GM12878 (cell line): ENCODE measurements around the gene ARAP1. TPM values are rescaled to one million over a fixed set of nuclear protein-coding genes. Genes with fewer than 3 reads are reported as not detected.

Experiments used
- ATAC-seq: fragments of 200-7000 bp; cut with Tn5 transposase; 3 replicates; pipeline ENCODE4 v1.9.1; 2020; ENCODE audit warnings: mild to moderate bottlenecking, moderate library complexity
- BruUV-seq: library from RNA; stranded (reverse); fragments of 400-500 nt; replicated peaks from 2 replicates; lab custom pipeline; 2021; lab: Mats Ljungman, UMichigan
- CTCF ChIA-PET: fragments of 300-600 bp; sonication (Branson Sonifier 250); formaldehyde crosslinking; extraction: SDS; loops from one replicate; lab custom pipeline; 2021; ENCODE audit warnings: inconsistent platforms; lab: Yijun Ruan, JAX
- POLR2A ChIA-PET: fragments of 350-600 bp; formaldehyde crosslinking; extraction: SDS; loops from one replicate; lab custom pipeline; 2021; ENCODE audit warnings: inconsistent platforms; lab: Charles Lee
- RAD21 ChIA-PET: fragments of 300-600 bp; sonication (Branson Sonifier 250); formaldehyde crosslinking; loops from one replicate; lab custom pipeline; 2023; ENCODE audit warnings: antibody characterized with exemption; ENCODE audit not compliant: unreplicated experiment; lab: Charles Lee
- SMC1A ChIA-PET: fragments of 300-600 bp; sonication (Branson Sonifier 250); formaldehyde crosslinking; loops from one replicate; lab custom pipeline; 2023; ENCODE audit not compliant: unreplicated experiment, uncharacterized antibody; lab: Charles Lee
- DNase-seq: peaks from one replicate; pipeline ENCODE4 v3.0.0-alpha.2; 2011; ENCODE audit warnings: low read depth, low spot score
- FAIRE-seq: peaks from 3 replicates; lab custom pipeline; 2011; peaks lifted over from hg19 to GRCh38; lab: Jason Lieb, UNC
- H2AFZ ChIP-seq: 2 replicates; pipeline ENCODE4 v1.6.0; 2011; ENCODE audit warnings: low read depth, low read length, control low read depth; ENCODE audit not compliant: control insufficient read depth
- H3K27ac ChIP-seq: 2 replicates; pipeline ENCODE4 v1.5.1; 2011; ENCODE audit warnings: control low read depth; ENCODE audit not compliant: control insufficient read depth, insufficient read depth
- H3K27me3 ChIP-seq, 2 experiments: replicated peaks in 1 of 2; 2 replicates each; pipeline versions ENCODE4 v1.6.0 to v1.6.1; 2011; ENCODE audit warnings: low read length in 1 of 2; ENCODE audit not compliant: control insufficient read depth in 2 of 2, insufficient read depth in 2 of 2
- H3K36me3 ChIP-seq, 2 experiments: 2 replicates each; pipeline ENCODE4 v1.5.1; 2011; ENCODE audit warnings: low read length in 1 of 2; ENCODE audit not compliant: control insufficient read depth in 2 of 2, insufficient read depth in 2 of 2
- H3K4me1 ChIP-seq: 2 replicates; pipeline ENCODE4 v1.6.1; 2011; ENCODE audit warnings: mild to moderate bottlenecking, low read length, moderate library complexity, mixed read lengths; ENCODE audit not compliant: control insufficient read depth, insufficient read depth
- H3K4me2 ChIP-seq: 2 replicates; pipeline ENCODE4 v1.6.0; 2011; ENCODE audit warnings: control low read depth; ENCODE audit not compliant: control insufficient read depth, insufficient read depth
- H3K4me3 ChIP-seq: fragments of 200-600 bp; sonication (generic); 2 replicates; pipeline ENCODE4 v1.5.1; 2016
- H3K79me2 ChIP-seq: 2 replicates; pipeline ENCODE4 v1.6.0; 2011; ENCODE audit warnings: low read length; ENCODE audit not compliant: control insufficient read depth, insufficient read depth
- H3K9ac ChIP-seq: 2 replicates; pipeline ENCODE4 v1.8.0; 2011; ENCODE audit warnings: low read length, control low read depth, mixed read lengths; ENCODE audit not compliant: control insufficient read depth, insufficient read depth
- H3K9me3 ChIP-seq: replicated peaks from 3 replicates; pipeline ENCODE4 v1.5.1; 2011; ENCODE audit warnings: mild to moderate bottlenecking, low read length; ENCODE audit not compliant: control insufficient read depth, insufficient read depth
- H4K20me1 ChIP-seq: 2 replicates; pipeline ENCODE4 v1.6.0; 2011; ENCODE audit not compliant: control insufficient read depth, insufficient read depth
- IKZF1 ChIP-seq: fragments of 450-650 bp; conservative IDR thresholded peaks from 2 replicates; pipeline ENCODE4 v1.6.1; 2017; ENCODE audit warnings: antibody characterized with exemption, mild to moderate bottlenecking
- RCOR1 ChIP-seq: conservative IDR thresholded peaks from 2 replicates; pipeline ENCODE4 v1.6.1; 2012; ENCODE audit warnings: low read depth, low read length, improper control_type of control experiment
- WGBS: methylation state at CpG from one replicate; pipeline ENCODE4 v1.1.6; 2016; ENCODE audit warnings: low lambda C conversion rate; ENCODE audit not compliant: insufficient replicate concordance, insufficient coverage; ENCODE audit errors: missing lambda C conversion rate; 5-methylcytosine and 5-hydroxymethylcytosine counted together
- in situ Hi-C: fragments of 300-500 bp; cut with MboI; formaldehyde crosslinking; loops from 9 replicates; pipeline ENCODE4 v1.14.3; 2018; ENCODE audit warnings: mixed read lengths
- intact Hi-C: fragments of 100-400 bp; cut with micrococcal nuclease; formaldehyde crosslinking; loops from one replicate; pipeline ENCODE4 v1.14.2; 2022; ENCODE audit not compliant: unreplicated experiment
- polyA plus RNA-seq, 11 experiments: library from polyadenylated mRNA; depleted of rRNA in 4 of 11; unstranded in 6 of 11; stranded (reverse) in 5 of 11; fragments of >200 nt; fragmentation: Nextera tagmentation in 4 of 11; fragmentation: Illumina TruSeq in 1 of 11; extraction: Ambion mirVana in 4 of 11; extraction: Trizol in 1 of 11; gene quantifications; 1 replicate in 1 of 11; 2 replicates in 10 of 11; pipeline versions ENCODE4 v1.2.1 to v1.2.3, GENCODE V29; 2011 to 2016; ENCODE audit warnings: inconsistent platforms in 2 of 11, missing spikeins in 2 of 11, low read depth in 1 of 11
- total RNA-seq, 4 experiments: library from RNA; depleted of rRNA in 3 of 4; stranded (reverse); fragments of >200 nt in 3 of 4; fragmentation: Illumina TruSeq in 1 of 4; extraction: Trizol in 1 of 4; gene quantifications; 2 replicates each; pipeline versions ENCODE4 v1.2.1 to v1.2.3, GENCODE V29; 2013 to 2021
- TF ChIP-seq, protein P1 (sequence below): fragments of 450-650 bp; formaldehyde crosslinking; IDR thresholded peaks from 2 replicates; pipeline ENCODE4 v1.4.0; 2022; ENCODE audit warnings: mild to moderate bottlenecking, moderate library complexity
- TF ChIP-seq, protein P2 (sequence below): fragments of 450-650 bp; IDR thresholded peaks from 2 replicates; pipeline ENCODE4 v1.6.1; 2017; ENCODE audit warnings: mild to moderate bottlenecking

ARAP1 gene
- total and polyA plus RNA-seq, 10 of the 15 experiments (the other 5 are each of a cell fraction or from before 2014, with no cell fraction given): 0.55 to 102 (median 51.0) TPM

DNA sequence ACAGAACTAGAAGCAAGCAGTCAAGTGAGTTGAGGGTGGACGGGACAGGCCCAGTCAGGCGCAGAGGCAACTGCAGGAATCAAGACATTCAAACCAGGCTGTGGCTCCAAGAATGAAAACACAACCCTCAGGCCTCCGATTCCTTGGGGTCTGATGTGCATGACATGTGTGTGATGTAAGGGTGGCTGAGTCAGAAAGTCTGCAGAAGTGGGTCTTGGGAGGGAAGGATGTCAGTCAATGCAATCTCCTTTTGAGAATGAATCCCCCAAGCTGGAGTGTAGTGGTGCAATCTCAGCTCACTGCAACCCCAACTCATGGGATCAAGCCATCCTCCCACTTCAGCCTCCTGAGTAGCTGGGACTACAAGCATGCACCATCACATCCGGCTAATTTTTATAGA lies 62.0 kb downstream of the ARAP1 start:
- Histone ChIP-seq H3K36me3 (peaks cover 37 to 40% of the 10 kb centered on the region in 2 experiments), H4K20me1 (no peaks in the 10 kb centered on the region), H3K4me3 (no peak overlapping the region), H3K79me2 (no peaks in the 10 kb centered on the region), H3K4me2 (no peak overlapping the region), H3K27ac (no peak overlapping the region), H2AFZ (no peak overlapping the region), H3K4me1 (no peaks in the 10 kb centered on the region), H3K27me3 (no peaks in the 10 kb centered on the region), H3K9ac (no peak overlapping the region), H3K9me3 (no peaks in the 10 kb centered on the region)
- ChIA-PET POLR2A (no interaction called here), CTCF (no interaction called here), RAD21 (no interaction called here), SMC1A (no interaction called here)
- 90% methylated on average over 4 of the region's 4 CpGs for WGBS
- TF ChIP-seq, protein P1, sequence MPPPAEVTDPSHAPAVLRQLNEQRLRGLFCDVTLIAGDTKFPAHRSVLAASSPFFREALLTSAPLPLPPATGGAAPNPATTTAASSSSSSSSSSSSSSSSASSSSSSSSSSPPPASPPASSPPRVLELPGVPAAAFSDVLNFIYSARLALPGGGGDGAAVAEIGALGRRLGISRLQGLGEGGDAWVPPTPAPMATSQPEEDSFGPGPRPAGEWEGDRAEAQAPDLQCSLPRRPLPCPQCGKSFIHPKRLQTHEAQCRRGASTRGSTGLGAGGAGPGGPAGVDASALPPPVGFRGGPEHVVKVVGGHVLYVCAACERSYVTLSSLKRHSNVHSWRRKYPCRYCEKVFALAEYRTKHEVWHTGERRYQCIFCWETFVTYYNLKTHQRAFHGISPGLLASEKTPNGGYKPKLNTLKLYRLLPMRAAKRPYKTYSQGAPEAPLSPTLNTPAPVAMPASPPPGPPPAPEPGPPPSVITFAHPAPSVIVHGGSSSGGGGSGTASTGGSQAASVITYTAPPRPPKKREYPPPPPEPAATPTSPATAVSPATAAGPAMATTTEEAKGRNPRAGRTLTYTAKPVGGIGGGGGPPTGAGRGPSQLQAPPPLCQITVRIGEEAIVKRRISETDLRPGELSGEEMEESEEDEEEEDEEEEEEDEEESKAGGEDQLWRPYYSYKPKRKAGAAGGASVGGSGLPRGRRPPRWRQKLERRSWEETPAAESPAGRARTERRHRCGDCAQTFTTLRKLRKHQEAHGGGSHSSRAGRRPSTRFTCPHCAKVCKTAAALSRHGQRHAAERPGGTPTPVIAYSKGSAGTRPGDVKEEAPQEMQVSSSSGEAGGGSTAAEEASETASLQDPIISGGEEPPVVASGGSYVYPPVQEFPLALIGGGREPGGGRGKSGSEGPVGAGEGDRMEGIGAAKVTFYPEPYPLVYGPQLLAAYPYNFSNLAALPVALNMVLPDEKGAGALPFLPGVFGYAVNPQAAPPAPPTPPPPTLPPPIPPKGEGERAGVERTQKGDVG (CRISPR knock-in tag): no peak
- TF ChIP-seq IKZF1 (no peak), RCOR1 (no peak)
- TF ChIP-seq, protein P2, sequence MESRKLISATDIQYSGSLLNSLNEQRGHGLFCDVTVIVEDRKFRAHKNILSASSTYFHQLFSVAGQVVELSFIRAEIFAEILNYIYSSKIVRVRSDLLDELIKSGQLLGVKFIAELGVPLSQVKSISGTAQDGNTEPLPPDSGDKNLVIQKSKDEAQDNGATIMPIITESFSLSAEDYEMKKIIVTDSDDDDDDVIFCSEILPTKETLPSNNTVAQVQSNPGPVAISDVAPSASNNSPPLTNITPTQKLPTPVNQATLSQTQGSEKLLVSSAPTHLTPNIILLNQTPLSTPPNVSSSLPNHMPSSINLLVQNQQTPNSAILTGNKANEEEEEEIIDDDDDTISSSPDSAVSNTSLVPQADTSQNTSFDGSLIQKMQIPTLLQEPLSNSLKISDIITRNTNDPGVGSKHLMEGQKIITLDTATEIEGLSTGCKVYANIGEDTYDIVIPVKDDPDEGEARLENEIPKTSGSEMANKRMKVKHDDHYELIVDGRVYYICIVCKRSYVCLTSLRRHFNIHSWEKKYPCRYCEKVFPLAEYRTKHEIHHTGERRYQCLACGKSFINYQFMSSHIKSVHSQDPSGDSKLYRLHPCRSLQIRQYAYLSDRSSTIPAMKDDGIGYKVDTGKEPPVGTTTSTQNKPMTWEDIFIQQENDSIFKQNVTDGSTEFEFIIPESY: no peak
- in situ Hi-C loops: no loop called here
- no peak for FAIRE-seq
- no peak for ATAC-seq
- intact Hi-C loops: no loop called here
- BruUV-seq: no TSS peak
- DNase-seq: no peak
